ENCODE results near the gene IL22RA1. TPM values are rescaled to one million over a fixed set of nuclear protein-coding genes. Genes with fewer than 3 reads are reported as not detected.

Gene IL22RA1
- total RNA-seq, 1 experiment from 2014 or later: 5.0 TPM

DNA sequence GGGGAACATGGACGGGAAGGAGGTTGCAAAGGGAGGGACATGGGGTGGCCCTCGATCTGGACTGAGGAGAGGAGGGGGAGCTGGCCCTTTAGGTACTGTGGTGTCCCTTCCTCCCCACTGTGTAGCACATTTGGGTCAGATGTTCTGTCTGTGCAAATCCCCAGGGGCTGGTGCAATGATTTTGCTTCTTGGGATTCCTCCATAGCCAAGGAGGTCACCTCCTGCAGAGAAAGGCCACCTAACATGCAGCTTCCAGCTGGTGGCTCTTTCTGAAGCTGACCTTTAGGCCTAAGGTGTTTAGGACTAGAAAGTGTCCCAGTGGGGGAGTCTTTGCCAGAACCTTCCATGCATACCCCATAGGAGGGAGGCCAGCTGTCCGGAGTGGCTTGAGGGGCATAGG lies 22.0 kb downstream of the IL22RA1 start:
- H2AFZ ChIP-seq: no peak overlapping the region
- BruUV-seq (replicated peaks): no TSS peak

DNA sequence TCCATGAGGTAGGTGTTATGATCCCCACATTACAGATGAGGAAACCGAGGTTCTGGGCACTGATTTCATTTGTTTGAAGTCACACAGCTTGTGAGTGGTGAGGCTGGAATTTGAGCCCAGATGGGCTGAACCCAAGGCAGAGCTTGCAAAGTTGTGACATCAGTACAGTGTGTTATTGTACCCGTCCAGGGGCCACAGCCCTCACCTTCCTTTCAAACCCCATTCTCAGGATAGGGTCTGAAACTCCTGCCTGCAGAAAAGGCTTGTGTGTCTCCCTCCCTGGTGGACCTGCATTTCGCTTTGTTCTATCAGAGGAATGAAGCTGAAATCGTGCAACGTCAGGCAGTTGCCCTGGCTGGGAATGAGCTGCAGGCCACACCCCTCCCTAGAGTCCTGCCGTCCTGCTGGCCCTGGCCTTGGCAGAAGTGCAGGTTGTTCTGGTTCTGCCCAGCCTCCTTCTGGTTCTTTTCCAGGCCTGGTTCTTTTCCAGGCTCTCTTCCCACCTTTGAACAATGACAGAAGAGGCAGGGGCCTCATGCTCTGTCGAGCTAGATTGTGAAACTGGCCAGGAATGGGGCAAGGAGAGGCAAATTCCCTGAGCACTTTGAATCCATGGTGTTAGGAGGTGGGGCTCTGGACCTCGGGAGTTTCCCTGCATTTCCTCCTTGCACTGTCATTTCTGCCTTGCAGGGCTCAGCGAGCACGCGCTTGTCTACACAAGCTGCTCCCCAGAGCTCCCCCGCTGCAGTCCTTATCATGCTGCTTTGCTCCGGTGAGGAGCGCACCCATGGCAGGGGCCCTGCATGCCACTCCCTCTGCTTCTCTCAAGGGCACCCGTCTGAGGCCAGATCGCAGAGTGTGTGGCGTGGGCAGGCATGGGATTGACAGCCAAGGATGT lies 22.8 kb downstream of the IL22RA1 start:
- Histone ChIP-seq H3K27ac (no peak overlapping the region), H3F3A (ENCODE audit: insufficient read depth, low read depth) (no peaks in the 10 kb centered on the region), H3K79me2 (ENCODE audit: low read depth) (no peaks in the 10 kb centered on the region), H2AFZ (no peak overlapping the region), H3K9me3 (ENCODE audit: insufficient read depth, low read depth) (no peaks in the 10 kb centered on the region), H4K20me1 (ENCODE audit: insufficient read depth) (no peaks in the 10 kb centered on the region), H3K4me1 (replicated peaks; ENCODE audit: insufficient read depth) (peaks cover 20% of the 10 kb centered on the region), H3K36me3 (ENCODE audit: low read depth) (no peaks in the 10 kb centered on the region), H3K27me3 (ENCODE audit: insufficient read depth, low read depth) (no peaks in the 10 kb centered on the region), H3K4me3 (no peak overlapping the region), H3K9me2 (ENCODE audit: insufficient read depth) (no peaks in the 10 kb centered on the region), H3K4me2 (no peak overlapping the region)
- BruUV-seq (replicated peaks): no TSS peak
- POLR2A ChIA-PET (ENCODE audit: unreplicated experiment): interaction anchor here (0.6 kb wide), 2 partner anchors 23 to 494 kb away, joined by 3 read pairs; no protein-coding TSS in a partner anchor
- DNase-seq: peak in 1 of 2 experiments; percentile 66
- CTCF ChIA-PET: interaction anchor here (1.0 kb wide), 1 partner anchor 30 kb away, joined by 8 read pairs; no protein-coding TSS in a partner anchor
- TF ChIP-seq CTCF (conservative IDR thresholded peaks at IDR 0.05): no peak
- no peak for TF ChIP-seq EZH2 (IDR thresholded peaks at IDR 0.05; ENCODE audit: low read depth)
- intact Hi-C loops (cut with micrococcal nuclease; ENCODE audit: unreplicated experiment): no loop called here

More for the DNA sequence above, 22.0 kb downstream of the IL22RA1 start:
- ChIA-PET CTCF (no interaction called here), POLR2A (ENCODE audit: unreplicated experiment) (interaction anchor here (0.6 kb wide), 1 partner anchor 31 kb away, joined by 3 read pairs; no protein-coding TSS in a partner anchor)
- Histone ChIP-seq H3K36me3 (ENCODE audit: low read depth) (no peaks in the 10 kb centered on the region), H3K27me3 (ENCODE audit: insufficient read depth, low read depth) (no peaks in the 10 kb centered on the region), H3K79me2 (ENCODE audit: low read depth) (no peaks in the 10 kb centered on the region), H3K4me1 (replicated peaks; ENCODE audit: insufficient read depth) (peaks cover 20% of the 10 kb centered on the region), H3F3A (ENCODE audit: insufficient read depth, low read depth) (no peaks in the 10 kb centered on the region), H3K27ac (no peak overlapping the region), H3K4me2 (no peak overlapping the region), H3K9me2 (ENCODE audit: insufficient read depth) (no peaks in the 10 kb centered on the region), H3K9me3 (ENCODE audit: insufficient read depth, low read depth) (no peaks in the 10 kb centered on the region), H3K4me3 (no peak overlapping the region), H4K20me1 (ENCODE audit: insufficient read depth) (no peaks in the 10 kb centered on the region)
- no peak for TF ChIP-seq CTCF (conservative IDR thresholded peaks at IDR 0.05)
- no peak for TF ChIP-seq EZH2 (IDR thresholded peaks at IDR 0.05; ENCODE audit: low read depth)
- no peak for DNase-seq
- intact Hi-C loops (cut with micrococcal nuclease; ENCODE audit: unreplicated experiment): no loop called here

- POLR2A ChIA-PET (ENCODE audit: unreplicated experiment): interaction anchor here (0.6 kb wide), 1 partner anchor 170 kb away, joined by 3 read pairs; no protein-coding TSS in a partner anchor
- no TSS peak for BruUV-seq (replicated peaks)
- no peaks in the 10 kb centered on the region for H4K20me1 ChIP-seq (ENCODE audit: insufficient read depth)
These were observed 23.5 kb downstream of the IL22RA1 start for GRCh38 chr1:24119489-24119858.

More at GRCh38 chr1:24119489-24119858, 23.5 kb downstream of the IL22RA1 start:
- Histone ChIP-seq H3K9me2 (ENCODE audit: insufficient read depth) (no peaks in the 10 kb centered on the region), H3K4me1 (replicated peaks; ENCODE audit: insufficient read depth) (peaks cover 20% of the 10 kb centered on the region), H3K4me2 (no peak overlapping the region), H3K79me2 (ENCODE audit: low read depth) (no peaks in the 10 kb centered on the region), H3K27ac (no peak overlapping the region), H3F3A (ENCODE audit: insufficient read depth, low read depth) (no peaks in the 10 kb centered on the region), H3K27me3 (ENCODE audit: insufficient read depth, low read depth) (no peaks in the 10 kb centered on the region), H2AFZ (no peak overlapping the region), H3K36me3 (ENCODE audit: low read depth) (no peaks in the 10 kb centered on the region), H3K4me3 (no peak overlapping the region), H3K9me3 (ENCODE audit: insufficient read depth, low read depth) (no peaks in the 10 kb centered on the region)
- intact Hi-C loops (cut with micrococcal nuclease; ENCODE audit: unreplicated experiment): no loop called here
- CTCF ChIA-PET: interaction anchor here (1.0 kb wide), 1 partner anchor 31 kb away, joined by 8 read pairs; no protein-coding TSS in a partner anchor
- no peak for TF ChIP-seq EZH2 (IDR thresholded peaks at IDR 0.05; ENCODE audit: low read depth)
- no peak for TF ChIP-seq CTCF (conservative IDR thresholded peaks at IDR 0.05)
- no peak for DNase-seq
